H9 (cell line): ENCODE data around the gene N4BP2. TPM values are rescaled to one million over a fixed set of nuclear protein-coding genes. Genes with fewer than 3 reads are reported as not detected.

ENCODE experiments used
- DNase-seq: peaks from one replicate; pipeline ENCODE4 v3.0.0-alpha.2; 2017
- H2AFZ ChIP-seq: one replicate; pipeline ENCODE4 v1.6.1; 2013; ENCODE audit warnings: mild to moderate bottlenecking, low read length, control low read depth, moderate library complexity
- H2AK5ac ChIP-seq: 2 replicates; pipeline ENCODE4 v1.6.1; 2013; ENCODE audit warnings: low read length, control low read depth, mixed read lengths; ENCODE audit not compliant: insufficient read length
- H2BK120ac ChIP-seq: one replicate; pipeline ENCODE4 v1.6.1; 2013; ENCODE audit warnings: low read depth, mild to moderate bottlenecking, low read length, control low read depth, inconsistent platforms; ENCODE audit not compliant: poor library complexity, severe bottlenecking
- H2BK12ac ChIP-seq: 2 replicates; pipeline ENCODE4 v1.6.1; 2013; ENCODE audit warnings: low read length, control low read depth, mixed read lengths, low read depth; ENCODE audit not compliant: insufficient read length
- H2BK15ac ChIP-seq: 2 replicates; pipeline ENCODE4 v1.6.1; 2013; ENCODE audit warnings: low read depth, low read length, control low read depth
- H2BK20ac ChIP-seq: one replicate; pipeline ENCODE4 v1.6.1; 2013; ENCODE audit warnings: low read depth, mild to moderate bottlenecking, low read length, control low read depth, inconsistent platforms; ENCODE audit not compliant: poor library complexity, severe bottlenecking
- H2BK5ac ChIP-seq: 2 replicates; pipeline ENCODE4 v1.6.1; 2013; ENCODE audit warnings: low read length, control low read depth, mixed read lengths; ENCODE audit not compliant: insufficient read length
- H3K14ac ChIP-seq: 2 replicates; pipeline ENCODE4 v1.6.1; 2013; ENCODE audit warnings: low read length, control low read depth; ENCODE audit not compliant: insufficient read depth
- H3K18ac ChIP-seq: 2 replicates; pipeline ENCODE4 v1.6.1; 2013; ENCODE audit warnings: low read depth, mild to moderate bottlenecking, mixed read lengths, low read length, control low read depth; ENCODE audit not compliant: insufficient read length
- H3K23ac ChIP-seq: 2 replicates; pipeline ENCODE4 v1.6.1; 2013; ENCODE audit warnings: low read length, control low read depth, mixed read lengths, low read depth; ENCODE audit not compliant: insufficient read length
- H3K23me2 ChIP-seq: 2 replicates; pipeline ENCODE4 v1.6.1; 2013; ENCODE audit warnings: low read depth, mild to moderate bottlenecking, mixed read lengths, low read length, control low read depth; ENCODE audit not compliant: insufficient read length, poor library complexity, severe bottlenecking
- H3K27ac ChIP-seq: 2 replicates; pipeline ENCODE4 v1.5.1; 2013; ENCODE audit warnings: low read length, control low read depth, mixed read lengths, low read depth; ENCODE audit not compliant: insufficient read length
- H3K27me3 ChIP-seq: 2 replicates; pipeline ENCODE4 v1.6.1; 2013; ENCODE audit warnings: low read length, control low read depth, inconsistent platforms; ENCODE audit not compliant: insufficient read depth
- H3K4ac ChIP-seq: 2 replicates; pipeline ENCODE4 v1.6.1; 2013; ENCODE audit warnings: low read depth, mild to moderate bottlenecking, control low read depth, inconsistent platforms, low read length, moderate library complexity
- H3K4me1 ChIP-seq: 2 replicates; pipeline ENCODE4 v1.6.1; 2013; ENCODE audit warnings: low read length, control low read depth, inconsistent platforms; ENCODE audit not compliant: insufficient read depth
- H3K4me2 ChIP-seq: 2 replicates; pipeline ENCODE4 v1.6.1; 2013; ENCODE audit warnings: low read length, control low read depth, mixed read lengths; ENCODE audit not compliant: insufficient read length, insufficient read depth
- H3K56ac ChIP-seq: 2 replicates; pipeline ENCODE4 v1.6.1; 2013; ENCODE audit warnings: low read depth, mild to moderate bottlenecking, mixed read lengths, low read length, control low read depth; ENCODE audit not compliant: insufficient read length
- H3K79me1 ChIP-seq: 2 replicates; pipeline ENCODE4 v1.6.1; 2013; ENCODE audit warnings: low read depth, mild to moderate bottlenecking, moderate library complexity, low read length, control low read depth, inconsistent platforms; ENCODE audit not compliant: insufficient read depth, poor library complexity, severe bottlenecking
- H3K79me2 ChIP-seq: 2 replicates; pipeline ENCODE4 v1.6.1; 2013; ENCODE audit warnings: low read length, control low read depth, inconsistent platforms; ENCODE audit not compliant: insufficient read depth
- H3K9ac ChIP-seq: 2 replicates; pipeline ENCODE4 v1.6.1; 2013; ENCODE audit warnings: low read length, control low read depth, mixed read lengths; ENCODE audit not compliant: insufficient read length; ENCODE audit errors: extremely low read depth
- H3K9me3 ChIP-seq: one replicate; pipeline ENCODE4 v1.6.1; 2013; ENCODE audit warnings: low read depth, low read length, inconsistent platforms; ENCODE audit not compliant: control insufficient read depth
- H3T11ph ChIP-seq: one replicate; pipeline ENCODE4 v1.6.1; 2013; ENCODE audit warnings: mild to moderate bottlenecking, low read length, control low read depth, inconsistent platforms
- H4K20me1 ChIP-seq: one replicate; pipeline ENCODE4 v1.6.1; 2013; ENCODE audit not compliant: control insufficient read depth, insufficient read length, insufficient read depth
- H4K5ac ChIP-seq: 2 replicates; pipeline ENCODE4 v1.6.1; 2013; ENCODE audit warnings: low read depth, mild to moderate bottlenecking, mixed read lengths, low read length, control low read depth; ENCODE audit not compliant: insufficient read length
- H4K8ac ChIP-seq: replicated peaks from 2 replicates; pipeline ENCODE4 v1.6.1; 2013; ENCODE audit warnings: low read length, control low read depth, mixed read lengths, low read depth; ENCODE audit not compliant: insufficient read length
- H4K91ac ChIP-seq: 2 replicates; pipeline ENCODE4 v1.6.1; 2013; ENCODE audit warnings: low read depth, mild to moderate bottlenecking, moderate library complexity, mixed read lengths, low read length, control low read depth; ENCODE audit not compliant: insufficient read length
- H3K27ac Mint-ChIP-seq, 3 experiments: 2 replicates in 2 of 3; 3 replicates in 1 of 3; pipeline ENCODE4 v1.8.0; 2020 to 2021; ENCODE audit warnings: mixed read lengths in 3 of 3, mild to moderate bottlenecking in 1 of 3, moderate library complexity in 1 of 3
- H3K27me3 Mint-ChIP-seq: 2 replicates; pipeline ENCODE4 v1.8.0; 2021; ENCODE audit warnings: low read depth, mild to moderate bottlenecking, moderate library complexity, mixed read lengths
- H3K36me3 Mint-ChIP-seq, 3 experiments: 2 replicates in 2 of 3; 3 replicates in 1 of 3; pipeline ENCODE4 v1.8.0; 2020 to 2021; ENCODE audit warnings: low read depth in 3 of 3, mixed read lengths in 3 of 3; ENCODE audit not compliant: insufficient read depth in 1 of 3
- H3K4me1 Mint-ChIP-seq, 2 experiments: 2 replicates each; pipeline ENCODE4 v1.8.0; 2020; ENCODE audit warnings: mixed read lengths in 2 of 2
- H3K4me3 Mint-ChIP-seq, 2 experiments: 2 replicates in 1 of 2; 3 replicates in 1 of 2; pipeline ENCODE4 v1.8.0; 2020 to 2021; ENCODE audit warnings: mild to moderate bottlenecking in 2 of 2, mixed read lengths in 2 of 2, moderate library complexity in 1 of 2
- H3K9me3 Mint-ChIP-seq, 2 experiments: 2 replicates in 1 of 2; 3 replicates in 1 of 2; pipeline ENCODE4 v1.8.0; 2020; ENCODE audit warnings: mild to moderate bottlenecking in 2 of 2, mixed read lengths in 2 of 2, moderate library complexity in 1 of 2
- WGBS: extraction: QIAGEN DNeasy Blood & Tissue Kit; methylation state at CpG from one replicate; pipeline ENCODE4 v1.1.7; 2013; ENCODE audit warnings: missing lambda C conversion rate, low lambda C conversion rate, mixed read lengths; ENCODE audit not compliant: insufficient read length; ENCODE audit errors: extremely low coverage; 5-methylcytosine and 5-hydroxymethylcytosine counted together
- total RNA-seq: library from RNA; stranded (reverse); gene quantifications from 2 replicates; pipeline ENCODE4 v1.2.1, GENCODE V29; 2021
- TF ChIP-seq, protein P1 (sequence below): fragments of 200-600 bp; sonication (generic); conservative IDR thresholded peaks from 3 replicates; pipeline ENCODE4 v1.8.0; 2021; ENCODE audit warnings: antibody characterized with exemption, mild to moderate bottlenecking

Gene N4BP2
- total RNA-seq, 1 experiment from 2014 or later, result 35.0 TPM

DNA sequence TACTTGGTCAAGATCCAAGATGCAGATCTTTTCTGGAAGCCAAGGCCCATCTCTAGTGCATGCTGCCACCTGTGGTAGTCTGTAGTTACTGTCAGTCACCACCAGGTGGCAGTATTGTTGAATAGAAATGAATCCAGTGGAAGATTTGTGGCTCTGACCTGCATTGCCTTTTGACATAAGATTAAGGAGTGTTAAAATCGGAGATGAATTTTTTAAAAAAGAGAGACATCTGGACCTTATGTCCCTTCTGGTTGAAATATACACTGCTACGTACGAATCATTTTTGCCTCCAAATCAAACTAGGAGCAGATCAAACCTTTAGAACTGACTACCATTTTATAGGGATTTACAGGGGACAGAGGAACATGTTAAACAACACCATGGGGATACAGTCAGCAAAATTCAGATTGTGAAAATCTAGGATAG is 93.3 kb downstream of the N4BP2 start:
- Mint-ChIP-seq H3K36me3 (peaks cover 50 to 66% (median 61%) of the 10 kb centered on the region in 3 experiments), H3K27me3 (no peaks in the 10 kb centered on the region)
- TF ChIP-seq, protein P1, sequence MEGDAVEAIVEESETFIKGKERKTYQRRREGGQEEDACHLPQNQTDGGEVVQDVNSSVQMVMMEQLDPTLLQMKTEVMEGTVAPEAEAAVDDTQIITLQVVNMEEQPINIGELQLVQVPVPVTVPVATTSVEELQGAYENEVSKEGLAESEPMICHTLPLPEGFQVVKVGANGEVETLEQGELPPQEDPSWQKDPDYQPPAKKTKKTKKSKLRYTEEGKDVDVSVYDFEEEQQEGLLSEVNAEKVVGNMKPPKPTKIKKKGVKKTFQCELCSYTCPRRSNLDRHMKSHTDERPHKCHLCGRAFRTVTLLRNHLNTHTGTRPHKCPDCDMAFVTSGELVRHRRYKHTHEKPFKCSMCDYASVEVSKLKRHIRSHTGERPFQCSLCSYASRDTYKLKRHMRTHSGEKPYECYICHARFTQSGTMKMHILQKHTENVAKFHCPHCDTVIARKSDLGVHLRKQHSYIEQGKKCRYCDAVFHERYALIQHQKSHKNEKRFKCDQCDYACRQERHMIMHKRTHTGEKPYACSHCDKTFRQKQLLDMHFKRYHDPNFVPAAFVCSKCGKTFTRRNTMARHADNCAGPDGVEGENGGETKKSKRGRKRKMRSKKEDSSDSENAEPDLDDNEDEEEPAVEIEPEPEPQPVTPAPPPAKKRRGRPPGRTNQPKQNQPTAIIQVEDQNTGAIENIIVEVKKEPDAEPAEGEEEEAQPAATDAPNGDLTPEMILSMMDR, result peak; percentile 92

More for the DNA sequence above, 93.3 kb downstream of the N4BP2 start:
- H3K4me3 Mint-ChIP-seq, result no peak overlapping the region
- no peaks in the 10 kb centered on the region for H3K27me3 ChIP-seq
- no peaks in the 10 kb centered on the region for H3K79me1 ChIP-seq
- H2BK120ac ChIP-seq, result no peak overlapping the region
- H2AFZ ChIP-seq, result no peak overlapping the region
- no peak overlapping the region for H4K91ac ChIP-seq
- peaks cover 35 to 38% of the 10 kb centered on the region in 2 experiments for H3K9me3 Mint-ChIP-seq
- no peak overlapping the region for H3K27ac ChIP-seq
- no peak overlapping the region for H2BK20ac ChIP-seq
- no peaks in the 10 kb centered on the region for H3K79me2 ChIP-seq
- no peak overlapping the region for H3T11ph ChIP-seq
- H3K14ac ChIP-seq, result no peak overlapping the region
- H4K20me1 ChIP-seq, result no peaks in the 10 kb centered on the region
- no peaks in the 10 kb centered on the region for H3K9me3 ChIP-seq
- WGBS, result no CpG with 5 or more reads among the region's 3 CpGs
- no peak overlapping the region for H3K9ac ChIP-seq
- H4K5ac ChIP-seq, result no peak overlapping the region
- no peaks in the 10 kb centered on the region for H3K4me1 ChIP-seq
- H3K23ac ChIP-seq, result no peak overlapping the region
- peak; percentile 61 for DNase-seq
- H2BK15ac ChIP-seq, result no peak overlapping the region
- no peak overlapping the region for H2BK5ac ChIP-seq
- no peak overlapping the region for H2BK12ac ChIP-seq
- no peaks in the 10 kb centered on the region for H3K23me2 ChIP-seq
- H3K56ac ChIP-seq, result no peak overlapping the region
- no peak overlapping the region for H4K8ac ChIP-seq
- no peak overlapping the region for H3K18ac ChIP-seq
- no peak overlapping the region for H3K27ac Mint-ChIP-seq
- H3K4me1 Mint-ChIP-seq, result no peaks in the 10 kb centered on the region
- no peak overlapping the region for H2AK5ac ChIP-seq
- H3K4me2 ChIP-seq, result no peak overlapping the region
- H3K4ac ChIP-seq, result no peak overlapping the region
